ENCODE measurements around the gene EGLN2.
A peak's percentile ranks its signal among the peaks of the same experiment; 100 is the strongest.
"Not testable (repeated sequence)": the region's sequence is repeated elsewhere in the genome, so short reads cannot be mapped to it uniquely, and the experiment has no call there.

EGLN2 gene

DNA sequence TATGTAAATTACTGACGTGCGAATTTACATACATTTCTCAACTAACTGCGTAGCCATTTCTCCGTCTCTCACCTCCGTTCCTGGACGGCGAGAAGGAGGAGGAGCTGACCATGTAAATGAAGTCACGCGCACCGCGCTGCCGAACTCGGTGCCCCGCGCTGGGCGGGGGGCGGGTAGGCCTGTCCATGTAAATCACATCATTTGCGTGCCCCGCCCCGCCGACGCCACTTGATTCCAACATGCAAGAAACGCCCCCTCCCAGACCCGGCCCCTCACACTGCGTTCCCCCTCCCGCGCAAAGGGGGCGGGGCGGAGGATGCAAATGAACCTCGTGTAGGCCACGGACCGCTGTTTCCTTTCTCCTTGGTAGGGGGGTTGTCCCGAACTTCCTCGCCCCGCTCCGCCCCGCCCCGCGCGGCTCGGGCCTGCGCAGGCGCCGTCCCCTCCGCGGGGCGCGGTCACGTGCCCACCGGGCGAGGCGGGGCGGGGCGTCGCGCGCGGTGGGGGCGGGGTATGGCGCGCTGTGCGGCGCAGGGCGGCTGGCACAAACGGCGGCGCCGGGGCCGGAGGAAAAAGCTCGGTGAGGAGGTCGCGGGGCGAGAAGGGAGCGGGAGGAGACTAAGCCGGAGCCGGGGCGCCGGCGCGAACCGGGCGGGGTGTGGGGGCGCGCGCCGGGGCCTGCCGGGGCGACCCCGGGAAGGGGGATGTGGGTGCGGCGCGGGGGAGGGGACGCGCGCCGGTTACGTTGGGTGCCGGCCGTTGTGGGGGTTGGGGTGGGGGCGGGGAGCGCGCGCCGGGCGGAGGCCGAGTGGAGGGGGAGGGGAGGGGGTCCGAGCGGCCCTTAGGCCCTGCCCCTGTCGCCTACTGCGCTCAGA, at the start of gene EGLN2:
Gene EGLN2 (plus strand): TSS at position 509 of the 875 bp plus-strand sequence. CDS start 1,382 bp downstream, outside the sequence.
- DNase-seq = peak; percentile 100

DNA sequence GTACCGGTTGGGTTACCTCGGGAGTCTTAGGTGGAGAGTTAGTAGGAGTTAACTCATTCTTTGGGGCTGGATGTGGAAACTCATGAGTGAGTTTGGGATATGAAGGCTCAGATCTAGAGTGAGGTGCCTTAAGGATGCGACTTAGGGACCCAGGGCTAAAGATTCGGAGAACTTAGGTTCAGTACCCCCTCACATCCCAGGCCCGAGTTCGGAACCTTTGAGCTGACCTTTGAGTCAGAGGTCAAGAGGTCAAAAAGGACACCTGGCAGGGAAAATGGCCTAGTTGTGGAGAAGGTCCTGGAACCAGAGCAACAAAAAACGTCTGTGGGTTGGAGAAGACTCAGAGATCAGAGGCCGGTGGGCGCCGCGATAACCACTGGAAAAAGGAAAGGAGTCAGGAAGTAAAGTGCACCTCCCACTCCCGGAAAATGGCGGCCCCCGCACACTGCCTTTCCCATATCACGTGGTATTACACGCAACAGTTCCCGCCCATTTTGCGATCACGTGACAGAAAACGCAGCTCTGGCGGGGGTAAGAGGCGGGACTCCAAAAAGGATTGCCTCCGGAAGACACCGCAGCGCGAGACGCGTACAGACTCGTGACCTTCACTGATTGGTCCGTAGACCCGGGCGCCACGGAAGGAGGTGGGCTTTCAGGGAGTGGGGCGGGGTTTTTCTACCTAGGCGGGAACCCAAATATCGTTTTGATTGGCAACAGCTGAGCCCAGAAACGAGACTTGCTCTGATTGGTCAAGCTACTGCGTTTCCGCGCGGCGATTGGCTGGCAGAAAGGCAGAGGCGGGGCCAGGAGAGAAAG, 48.7 kb upstream of the EGLN2 start, which contains the start of gene ACTMAP:
Gene ACTMAP (minus strand): TSS at position 420 of the 816 bp plus-strand sequence. CDS start 674 bp downstream, outside the sequence.
- DNase-seq = peak; percentile 100

DNA sequence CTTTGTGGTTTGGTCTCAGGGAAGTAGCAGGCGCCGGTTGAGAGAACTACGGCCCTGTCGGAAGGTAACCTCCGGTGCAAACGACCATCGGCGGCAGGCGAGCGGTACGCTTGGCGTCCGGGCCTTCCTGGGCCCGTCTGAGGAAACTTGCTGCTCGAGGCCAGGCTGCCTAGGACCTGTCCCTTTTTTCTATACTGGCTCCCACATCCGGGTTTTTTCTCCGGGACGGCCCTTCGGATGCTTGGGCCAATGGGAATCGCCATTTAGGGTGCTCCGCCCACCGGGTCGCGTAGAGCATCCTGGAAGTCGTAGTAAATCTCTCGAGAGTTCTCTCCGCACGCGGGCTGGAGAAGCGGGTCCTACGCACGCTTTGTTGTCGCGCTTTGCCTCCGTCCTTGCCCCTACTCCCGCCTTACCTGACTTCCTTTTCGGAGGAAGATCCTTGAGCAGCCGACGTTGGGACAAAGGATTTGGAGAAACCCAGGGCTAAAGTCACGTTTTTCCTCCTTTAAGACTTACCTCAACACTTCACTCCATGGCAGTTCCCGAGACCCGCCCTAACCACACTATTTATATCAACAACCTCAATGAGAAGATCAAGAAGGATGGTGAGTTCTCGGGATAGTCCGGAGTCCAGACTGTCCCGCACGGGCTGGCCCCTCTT, 48.0 kb upstream of the EGLN2 start, which contains the start of gene SNRPA:
Gene SNRPA (plus strand): TSS at position 330 of the 664 bp plus-strand sequence. CDS start 206 bp downstream, at position 536.
- DNase-seq = peak; percentile 95 to 97

DNA sequence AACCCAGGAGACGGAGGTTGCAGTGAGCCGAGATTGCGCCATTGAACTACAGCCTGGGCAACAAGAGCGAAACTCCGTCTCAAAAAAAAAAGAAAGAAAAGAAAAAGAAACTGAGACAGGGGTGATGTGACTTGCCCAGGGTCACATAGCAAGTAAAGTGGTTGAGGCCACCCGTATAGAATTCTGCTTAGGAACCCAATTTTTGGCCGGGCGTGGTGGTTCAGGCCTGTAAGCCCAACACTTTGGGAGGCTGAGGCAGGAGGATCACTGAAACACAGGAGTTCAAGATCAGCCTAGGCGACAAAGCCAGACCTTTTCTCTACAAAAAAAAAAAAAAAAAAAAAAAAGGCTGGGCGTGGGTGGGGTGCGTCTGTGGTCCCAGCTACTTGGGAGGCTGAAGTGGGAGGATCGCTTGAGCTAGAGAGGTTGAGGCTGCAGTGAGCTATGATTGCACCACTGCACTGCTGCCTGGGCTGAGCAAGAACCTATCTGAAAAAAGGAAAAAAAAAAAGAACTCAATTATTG, 46.7 kb upstream of the EGLN2 start:
- DNase-seq = no peak

DNA sequence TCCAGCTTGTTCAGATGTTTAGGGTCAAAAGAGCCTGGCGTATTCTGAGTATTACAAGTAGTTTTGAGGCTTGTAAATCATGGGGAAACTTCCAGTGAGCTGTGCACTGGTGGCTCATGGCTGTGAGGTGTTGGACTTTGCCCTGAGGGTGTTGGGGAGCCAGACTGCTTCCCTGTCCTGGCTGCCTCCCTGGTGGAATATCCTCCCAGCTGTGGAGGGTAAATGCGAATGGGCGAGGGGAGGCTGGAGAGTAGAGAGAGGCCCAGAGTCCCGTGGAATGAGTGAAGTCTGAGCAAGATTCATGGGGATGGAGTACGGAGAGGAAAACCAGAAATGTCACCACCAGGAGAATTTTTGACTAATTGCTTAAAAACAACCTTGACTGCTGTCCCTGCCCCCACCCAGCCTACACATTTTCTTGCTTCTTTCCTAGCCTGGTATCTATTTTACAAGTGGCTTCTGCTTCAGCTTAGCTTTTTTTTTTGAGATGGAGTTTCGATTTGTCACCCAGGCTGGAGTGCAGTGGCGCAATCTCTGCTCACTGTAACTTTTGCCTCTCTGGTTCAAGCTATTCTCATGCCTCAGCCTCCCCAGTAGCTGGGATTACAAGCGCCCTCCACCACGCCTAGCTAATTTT, 44.3 kb upstream of the EGLN2 start:
- peak; percentile 30 to 34 for DNase-seq

DNA sequence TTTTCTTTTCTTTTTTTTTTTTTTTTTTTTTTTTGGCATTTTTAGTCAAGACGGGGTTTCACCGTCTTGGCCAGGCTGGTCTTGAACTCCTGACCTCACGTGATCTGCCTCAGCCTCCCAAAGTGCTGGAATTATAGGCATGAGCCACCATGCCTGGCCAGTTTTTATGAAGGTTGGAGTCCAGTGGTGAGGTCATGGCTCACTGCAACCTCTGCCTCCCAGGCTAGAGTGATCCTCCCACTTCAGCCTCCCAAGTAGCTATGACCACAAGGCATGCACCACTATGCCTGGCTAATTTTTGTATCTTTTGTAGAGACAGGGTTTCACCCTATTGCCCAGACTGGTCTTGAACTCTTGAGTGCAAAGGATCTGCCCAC, 43.8 kb upstream of the EGLN2 start:
- no peak for DNase-seq

DNA sequence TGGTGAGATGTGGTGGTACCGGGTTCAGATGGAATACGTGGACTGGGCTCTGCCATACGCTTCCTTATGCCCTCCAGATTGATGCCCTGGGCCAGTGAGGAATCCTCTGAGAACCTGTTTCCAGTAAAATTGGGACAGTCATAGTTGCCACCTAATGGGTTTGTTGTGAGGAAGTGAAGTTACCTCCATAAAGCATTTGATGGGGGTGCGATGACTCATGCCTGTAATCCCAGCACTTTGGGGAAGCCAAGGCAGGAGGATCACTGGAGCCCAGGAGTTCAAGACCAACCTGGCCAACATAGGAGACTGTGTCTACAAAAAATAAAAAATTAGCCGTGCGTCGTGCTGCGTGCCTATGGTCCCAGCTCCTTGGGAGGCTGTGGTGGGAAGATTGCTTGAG, 43.2 kb upstream of the EGLN2 start:
- no peak for DNase-seq

DNA sequence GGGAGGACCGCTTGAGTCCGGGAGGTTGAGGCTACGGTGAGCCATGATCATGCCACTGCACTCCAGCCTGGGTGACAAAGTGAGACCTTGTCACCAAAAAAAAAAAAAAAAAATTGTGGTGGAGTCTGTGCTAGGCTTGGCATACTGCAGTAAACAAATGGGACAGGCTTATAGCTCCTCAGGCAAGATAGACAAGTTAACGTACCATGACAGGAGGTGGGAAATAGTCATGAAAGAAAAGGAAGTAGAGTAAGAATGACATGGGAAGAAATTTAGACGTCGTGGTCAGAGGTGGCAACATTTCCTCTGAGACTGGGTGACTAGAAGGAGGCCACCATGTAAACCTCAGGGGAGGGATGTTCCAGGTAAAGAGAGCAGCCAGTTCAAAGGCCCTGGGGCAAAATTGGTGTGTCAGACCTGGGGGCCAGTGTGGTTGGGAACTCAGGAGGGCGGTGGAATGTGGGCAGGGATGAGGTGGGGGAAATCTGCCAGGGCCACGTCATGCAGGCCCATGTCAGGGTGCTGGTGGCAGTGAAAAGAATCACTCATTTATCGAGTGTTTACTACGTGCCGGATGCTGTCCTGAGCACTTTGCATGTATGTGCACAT, 42.4 kb upstream of the EGLN2 start:
- DNase-seq = peak in 1 of 2 donors; percentile 19

DNA sequence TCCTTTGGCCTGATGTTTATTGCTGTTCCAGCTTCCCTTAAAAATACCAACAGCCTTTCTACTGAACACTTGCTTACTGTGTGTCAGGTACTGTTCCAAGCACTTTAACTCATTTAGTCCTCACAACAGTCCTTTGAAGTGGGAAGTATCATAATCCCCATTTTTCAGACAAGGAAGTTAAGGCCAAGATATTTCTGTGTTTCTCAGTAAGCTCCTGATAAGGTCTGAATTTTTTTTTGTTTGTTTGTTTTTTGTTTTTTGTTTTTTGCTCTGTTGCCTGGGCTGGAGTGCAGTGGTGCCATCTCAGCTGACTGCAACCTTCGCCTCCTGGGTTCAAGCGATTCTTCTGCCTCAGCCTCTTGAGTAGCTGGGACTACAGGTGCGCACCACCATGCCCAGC, 40.5 kb upstream of the EGLN2 start:
- no peak for DNase-seq

DNA sequence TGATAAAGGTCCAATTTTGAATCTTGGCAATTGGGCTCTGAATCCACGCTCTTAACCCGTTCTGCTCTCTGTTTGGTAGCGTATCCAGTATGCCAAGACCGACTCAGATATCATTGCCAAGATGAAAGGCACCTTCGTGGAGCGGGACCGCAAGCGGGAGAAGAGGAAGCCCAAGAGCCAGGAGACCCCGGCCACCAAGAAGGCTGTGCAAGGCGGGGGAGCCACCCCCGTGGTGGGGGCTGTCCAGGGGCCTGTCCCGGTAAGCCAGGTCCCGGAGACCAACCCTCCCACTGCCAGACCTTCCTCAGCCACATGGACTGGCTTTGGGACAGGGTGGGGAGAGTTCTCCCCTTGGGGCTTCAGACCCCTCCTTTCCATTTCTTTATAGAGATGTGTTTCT, 39.6 kb upstream of the EGLN2 start:
- DNase-seq = no peak

DNA sequence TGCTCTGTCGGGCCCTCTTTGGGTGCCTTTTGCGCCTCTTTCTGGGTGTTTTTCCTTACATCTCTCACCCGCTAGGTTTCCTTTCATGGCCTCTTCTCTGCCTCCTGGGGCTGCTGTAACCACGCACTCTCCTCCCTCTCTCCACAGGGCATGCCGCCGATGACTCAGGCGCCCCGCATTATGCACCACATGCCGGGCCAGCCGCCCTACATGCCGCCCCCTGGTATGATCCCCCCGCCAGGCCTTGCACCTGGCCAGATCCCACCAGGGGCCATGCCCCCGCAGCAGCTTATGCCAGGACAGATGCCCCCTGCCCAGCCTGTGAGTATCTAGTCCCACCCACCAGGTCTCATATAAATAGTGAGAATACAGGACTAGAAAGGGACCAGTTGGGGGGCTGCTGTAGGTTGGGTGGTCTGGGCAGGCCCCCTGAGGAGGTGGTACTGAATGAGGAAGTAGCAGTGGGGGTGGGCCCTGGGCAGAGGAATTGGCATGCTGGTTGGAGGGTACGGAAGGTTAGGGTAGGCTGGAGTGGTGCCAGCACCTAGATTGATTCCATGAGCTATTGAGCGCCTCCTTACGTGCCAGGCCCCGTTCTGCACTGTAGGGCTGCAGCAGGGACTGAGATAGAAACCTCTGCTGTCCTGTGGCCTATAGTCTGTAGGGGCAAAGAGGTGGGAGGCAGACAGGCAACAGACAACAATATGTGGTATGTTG, 36.1 kb upstream of the EGLN2 start:
- DNase-seq = no peak

DNA sequence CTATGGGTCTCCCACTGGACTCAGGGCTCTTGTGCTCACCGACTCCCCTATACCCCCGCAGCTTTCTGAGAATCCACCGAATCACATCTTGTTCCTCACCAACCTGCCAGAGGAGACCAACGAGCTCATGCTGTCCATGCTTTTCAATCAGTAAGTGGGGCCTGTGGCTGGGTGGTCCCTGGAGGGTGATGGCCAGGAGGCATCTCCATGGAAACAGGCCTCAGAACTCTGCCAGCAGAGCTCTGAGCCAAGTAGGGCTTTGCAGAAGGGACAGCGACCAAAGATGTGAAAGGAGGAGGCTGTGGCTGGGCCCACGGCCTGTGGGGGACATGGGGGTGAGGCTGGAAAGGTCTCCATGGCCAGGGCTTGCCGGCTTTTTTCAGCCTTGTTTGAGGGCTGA, 35.5 kb upstream of the EGLN2 start:
- no peak for DNase-seq

DNA sequence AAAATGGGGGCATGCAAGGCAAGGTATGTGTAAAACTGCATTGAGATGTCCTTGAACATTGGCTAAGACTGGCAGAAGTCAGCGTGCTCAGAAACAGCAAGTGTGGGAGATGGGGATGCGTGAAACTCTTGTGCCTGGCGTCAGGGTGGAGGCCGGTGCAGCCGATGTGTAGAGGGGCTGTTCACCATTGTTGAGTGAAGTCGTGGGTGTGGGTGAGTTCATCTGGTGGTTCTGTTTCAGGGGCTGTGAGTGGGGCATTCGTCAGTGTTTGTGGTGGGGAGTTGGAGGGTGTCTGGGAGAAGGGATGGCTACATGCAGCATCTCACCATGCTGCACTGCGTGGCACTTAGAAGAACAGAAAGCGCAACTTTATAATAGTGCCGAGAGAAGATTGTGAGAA, 35.0 kb upstream of the EGLN2 start:
- no peak for DNase-seq

DNA sequence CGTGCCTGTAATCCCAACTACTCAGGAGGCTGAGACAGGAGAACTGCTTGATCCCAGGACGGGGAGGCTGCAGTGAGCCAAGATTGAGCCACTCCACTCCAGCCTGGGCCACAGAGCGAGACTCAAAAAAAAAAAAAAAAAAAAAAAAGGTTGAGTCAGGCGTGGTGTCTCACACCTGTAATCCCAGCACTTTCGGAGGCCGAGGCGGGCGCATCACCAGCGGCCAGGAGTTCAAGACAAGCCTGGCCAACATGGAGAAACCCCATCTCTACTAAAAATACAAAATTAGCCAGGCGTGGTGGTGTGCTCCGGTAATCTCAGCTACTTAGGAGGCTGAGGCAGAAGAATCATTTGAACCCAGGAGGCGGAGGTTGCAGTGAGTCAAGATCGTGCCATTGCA, 32.6 kb upstream of the EGLN2 start:
- not testable (repeated sequence) for DNase-seq

DNA sequence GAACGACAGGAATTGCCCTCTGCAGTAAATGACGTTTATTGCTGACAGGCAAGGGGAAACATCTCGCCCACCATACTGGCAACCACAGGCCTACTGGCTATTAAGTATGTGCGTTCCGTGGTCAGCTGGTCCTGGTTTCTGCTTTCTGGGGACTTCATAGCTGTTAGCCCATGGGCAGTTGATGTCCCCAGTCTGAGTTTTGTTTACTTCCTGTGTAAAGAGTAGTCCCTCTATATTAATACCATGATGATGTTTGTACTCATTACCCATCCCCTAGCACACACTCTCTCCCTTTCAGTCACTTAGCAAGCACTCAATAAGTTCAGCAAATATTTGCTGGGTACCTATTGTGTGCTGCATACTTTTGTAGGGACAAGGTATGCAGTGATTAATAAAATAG, 30.1 kb upstream of the EGLN2 start:
- no peak for DNase-seq

DNA sequence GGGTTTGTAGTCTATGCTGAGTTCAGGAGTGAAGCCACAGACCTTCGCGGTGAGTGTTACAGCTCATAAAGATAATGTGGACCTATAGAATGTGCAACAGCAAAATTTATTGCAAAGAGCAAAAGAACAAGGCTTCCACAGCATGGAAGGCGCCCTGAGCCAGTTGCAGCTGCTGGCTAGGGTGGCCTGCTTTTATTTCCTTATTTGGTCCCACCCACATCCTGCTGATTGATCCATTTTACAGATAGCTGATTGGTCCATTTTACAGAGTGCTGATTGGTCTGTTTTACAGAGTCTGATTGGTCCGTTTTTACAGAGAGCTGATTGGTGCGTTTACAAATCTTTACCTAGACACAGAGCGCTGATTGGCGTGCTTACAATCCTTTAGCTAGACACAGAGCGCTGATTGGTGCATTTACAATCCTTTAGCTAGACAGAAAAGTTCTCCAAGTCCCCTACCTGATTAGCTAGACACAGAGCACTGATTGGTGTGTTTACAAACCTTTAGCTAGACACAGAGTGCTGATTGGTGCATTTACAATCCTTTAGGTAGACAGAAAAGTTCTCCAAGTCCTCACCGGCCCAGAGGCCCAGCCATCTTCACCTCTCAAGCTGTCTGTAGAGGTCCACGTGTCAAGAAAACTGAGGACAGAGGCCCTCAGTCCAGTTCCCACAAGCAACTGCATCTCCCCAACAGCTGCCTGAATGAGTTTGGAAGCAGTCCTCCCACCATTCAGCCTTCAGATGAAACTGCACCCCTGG, 27.7 kb upstream of the EGLN2 start:
- peak; percentile 15 to 51 for DNase-seq

DNA sequence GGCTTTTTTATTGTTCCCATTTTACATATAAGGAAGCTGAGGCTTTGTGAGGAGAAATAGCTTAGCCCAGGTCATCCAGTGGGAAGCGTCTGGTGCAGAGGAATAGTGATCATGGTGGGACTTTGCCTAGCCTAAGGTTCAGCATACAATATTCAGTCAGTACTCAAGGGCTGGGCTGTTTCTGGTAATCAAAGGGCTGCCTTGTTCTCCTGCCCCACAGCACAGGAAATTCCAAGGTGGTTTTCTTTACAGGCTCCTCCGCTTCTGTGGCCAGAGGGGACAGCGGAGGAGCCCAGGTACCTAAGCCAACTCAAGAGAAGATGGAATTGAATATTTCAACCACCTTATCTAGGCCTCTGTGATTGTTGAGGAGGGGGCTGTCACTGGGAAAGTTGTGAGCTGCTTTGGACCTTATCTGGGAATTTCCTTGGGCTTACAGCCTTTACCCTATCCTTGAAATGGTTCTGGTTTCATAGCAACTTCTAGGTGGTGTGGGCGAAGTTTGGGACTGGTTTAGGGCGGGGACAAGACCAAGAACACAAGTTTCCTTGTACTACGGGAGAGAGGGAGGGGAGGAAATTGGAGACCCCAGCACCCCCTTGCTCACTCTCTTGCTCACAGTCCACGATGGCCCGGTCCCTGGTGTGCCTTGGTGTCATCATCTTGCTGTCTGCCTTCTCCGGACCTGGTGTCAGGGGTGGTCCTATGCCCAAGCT, 23.9 kb upstream of the EGLN2 start, which contains the start of gene MIA:
Gene MIA (plus strand): TSS at position 606 of the 716 bp plus-strand sequence. CDS start 22 bp downstream, at position 628.
- DNase-seq = no peak

DNA sequence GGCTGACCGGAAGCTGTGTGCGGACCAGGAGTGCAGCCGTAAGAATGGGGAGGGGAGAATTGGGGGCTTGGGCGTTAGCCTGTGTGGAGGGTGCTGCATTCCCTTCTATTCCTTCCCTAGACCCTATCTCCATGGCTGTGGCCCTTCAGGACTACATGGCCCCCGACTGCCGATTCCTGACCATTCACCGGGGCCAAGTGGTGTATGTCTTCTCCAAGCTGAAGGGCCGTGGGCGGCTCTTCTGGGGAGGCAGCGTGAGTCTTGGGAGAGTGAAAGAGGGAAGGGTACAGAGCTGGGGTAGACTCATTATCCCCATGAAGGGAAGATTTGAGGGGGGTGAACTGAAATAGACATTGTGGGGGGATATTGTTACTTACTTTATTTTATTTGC, 23.4 kb upstream of the EGLN2 start:
- no peak for DNase-seq

DNA sequence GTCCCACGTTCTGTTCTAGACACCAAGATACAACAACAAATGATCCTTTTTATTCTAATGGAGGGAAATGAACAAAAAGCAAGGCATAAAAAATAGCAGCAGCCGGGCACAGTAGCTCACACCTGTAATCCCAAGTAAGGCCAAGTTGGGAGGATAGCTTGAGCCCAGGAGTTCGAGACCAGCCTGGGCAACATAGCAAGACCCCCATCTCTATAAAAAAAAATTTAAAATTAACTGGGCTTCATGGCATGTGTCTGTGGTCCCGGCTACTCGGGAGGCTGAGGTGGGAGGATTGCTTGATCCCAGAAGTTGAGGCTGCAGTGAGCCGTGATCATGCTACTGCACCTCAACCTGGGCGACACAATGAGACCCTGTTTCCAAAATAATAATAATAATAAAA, 22.6 kb upstream of the EGLN2 start:
- DNase-seq = no peak
